Calu3 (cell line): ENCODE results near the gene WWTR1. TPM values are rescaled to one million over a fixed set of nuclear protein-coding genes. Genes with fewer than 3 reads are reported as not detected.

Source experiments
- BruUV-seq: library from RNA; stranded (reverse); fragments of 400-500 nt; replicated peaks from 2 replicates; lab custom pipeline; 2021; lab: Mats Ljungman, UMichigan
- CTCF ChIA-PET: fragments of 300-600 bp; sonication (Branson Sonifier 250); formaldehyde crosslinking; loops from one replicate; lab custom pipeline; 2022; ENCODE audit warnings: antibody characterized with exemption; lab: Charles Lee
- DNase-seq: peaks from one replicate; pipeline ENCODE4 v3.0.0; 2022
- H3K27ac Mint-ChIP-seq: one replicate; pipeline ENCODE4 v1.8.0; 2022; ENCODE audit warnings: mixed read lengths; ENCODE audit not compliant: unreplicated experiment
- H3K27me3 Mint-ChIP-seq: one replicate; pipeline ENCODE4 v1.8.0; 2022; ENCODE audit warnings: mixed read lengths; ENCODE audit not compliant: unreplicated experiment
- H3K36me3 Mint-ChIP-seq: one replicate; pipeline ENCODE4 v1.8.0; 2022; ENCODE audit warnings: mild to moderate bottlenecking, moderate library complexity, mixed read lengths; ENCODE audit not compliant: insufficient read depth, unreplicated experiment
- H3K4me1 Mint-ChIP-seq: one replicate; pipeline ENCODE4 v1.8.0; 2022; ENCODE audit warnings: mild to moderate bottlenecking, low read depth, mixed read lengths; ENCODE audit not compliant: unreplicated experiment
- H3K4me3 Mint-ChIP-seq: one replicate; pipeline ENCODE4 v1.8.0; 2022; ENCODE audit warnings: mild to moderate bottlenecking, low read depth, moderate library complexity, mixed read lengths; ENCODE audit not compliant: unreplicated experiment
- H3K9me3 Mint-ChIP-seq: one replicate; pipeline ENCODE4 v1.8.0; 2022; ENCODE audit warnings: low read depth, mixed read lengths; ENCODE audit not compliant: unreplicated experiment
- intact Hi-C: fragments of 100-400 bp; cut with micrococcal nuclease; formaldehyde crosslinking; loops from one replicate; pipeline ENCODE4 v1.10.0; 2022; ENCODE audit not compliant: unreplicated experiment
- total RNA-seq: library from RNA; stranded (reverse); gene quantifications from 2 replicates; pipeline ENCODE4 v1.2.3, GENCODE V29; 2022
- TF ChIP-seq, protein P1 (sequence below): fragments of 200-600 bp; IDR thresholded peaks from one replicate; pipeline ENCODE4 v1.8.0; 2022; ENCODE audit warnings: antibody characterized with exemption; ENCODE audit not compliant: unreplicated experiment

Gene WWTR1
- total RNA-seq, 1 experiment from 2014 or later = 269 TPM

DNA sequence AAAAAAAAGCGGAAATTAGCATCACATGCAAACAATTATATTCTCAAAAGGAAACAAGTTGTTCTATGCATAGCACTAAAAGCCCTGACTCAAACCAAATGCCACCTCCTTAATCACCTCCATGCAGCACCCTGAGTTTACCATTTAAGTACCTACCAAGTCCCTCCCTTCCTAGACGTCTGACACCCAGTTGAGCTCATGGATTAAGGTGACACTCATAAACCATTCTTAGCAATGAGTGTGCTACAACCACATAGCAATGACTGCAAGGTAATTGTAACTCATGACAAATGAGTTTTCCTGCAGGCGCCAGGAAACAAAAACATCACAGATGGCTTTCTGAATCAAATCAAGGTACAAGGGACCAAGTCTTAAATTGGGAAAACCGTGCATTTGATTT, 32.0 kb downstream of the WWTR1 start:
- Mint-ChIP-seq H3K9me3 (no peaks in the 10 kb centered on the region), H3K4me3 (peak overlapping the region; percentile 27), H3K36me3 (peaks cover 72% of the 10 kb centered on the region), H3K27ac (peak overlapping the region; percentile 81), H3K4me1 (peaks cover 86% of the 10 kb centered on the region), H3K27me3 (no peaks in the 10 kb centered on the region)
- TF ChIP-seq, protein P1, sequence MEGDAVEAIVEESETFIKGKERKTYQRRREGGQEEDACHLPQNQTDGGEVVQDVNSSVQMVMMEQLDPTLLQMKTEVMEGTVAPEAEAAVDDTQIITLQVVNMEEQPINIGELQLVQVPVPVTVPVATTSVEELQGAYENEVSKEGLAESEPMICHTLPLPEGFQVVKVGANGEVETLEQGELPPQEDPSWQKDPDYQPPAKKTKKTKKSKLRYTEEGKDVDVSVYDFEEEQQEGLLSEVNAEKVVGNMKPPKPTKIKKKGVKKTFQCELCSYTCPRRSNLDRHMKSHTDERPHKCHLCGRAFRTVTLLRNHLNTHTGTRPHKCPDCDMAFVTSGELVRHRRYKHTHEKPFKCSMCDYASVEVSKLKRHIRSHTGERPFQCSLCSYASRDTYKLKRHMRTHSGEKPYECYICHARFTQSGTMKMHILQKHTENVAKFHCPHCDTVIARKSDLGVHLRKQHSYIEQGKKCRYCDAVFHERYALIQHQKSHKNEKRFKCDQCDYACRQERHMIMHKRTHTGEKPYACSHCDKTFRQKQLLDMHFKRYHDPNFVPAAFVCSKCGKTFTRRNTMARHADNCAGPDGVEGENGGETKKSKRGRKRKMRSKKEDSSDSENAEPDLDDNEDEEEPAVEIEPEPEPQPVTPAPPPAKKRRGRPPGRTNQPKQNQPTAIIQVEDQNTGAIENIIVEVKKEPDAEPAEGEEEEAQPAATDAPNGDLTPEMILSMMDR = no peak
- intact Hi-C loops = no loop called here
- no TSS peak for BruUV-seq
- CTCF ChIA-PET = interaction anchor here (0.8 to 1.3 kb wide), 3 partner anchors 13 to 23 kb away, joined by 3 to 4 read pairs (median 3); no protein-coding TSS in a partner anchor
- no peak for DNase-seq

DNA sequence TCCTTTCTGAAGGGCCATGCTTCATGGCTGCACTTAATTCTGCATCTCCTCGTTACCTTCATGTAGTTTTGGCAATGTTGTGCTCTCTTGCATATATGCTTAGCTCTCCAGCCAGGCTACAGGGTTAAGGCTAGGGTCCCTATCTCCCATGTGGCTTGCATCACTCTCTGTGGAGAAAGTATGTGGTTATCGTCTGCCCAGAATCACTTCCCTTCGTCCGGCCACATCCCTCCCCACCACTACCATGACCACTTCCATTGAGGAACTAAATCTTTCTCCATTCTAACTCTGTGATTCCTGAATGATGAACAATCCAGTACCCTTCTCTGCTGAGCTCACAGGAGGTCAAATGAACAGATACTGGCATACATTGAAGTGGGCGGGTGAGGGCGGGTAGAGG, 34.0 kb downstream of the WWTR1 start:
- Mint-ChIP-seq H3K27me3 (no peaks in the 10 kb centered on the region), H3K4me1 (peaks cover 87% of the 10 kb centered on the region), H3K4me3 (no peak overlapping the region), H3K36me3 (peaks cover 65% of the 10 kb centered on the region), H3K9me3 (no peaks in the 10 kb centered on the region), H3K27ac (peak overlapping the region; percentile 67)
- no peak for DNase-seq
- no TSS peak for BruUV-seq
- CTCF ChIA-PET = interaction anchor here (0.6 to 1.3 kb wide), 4 partner anchors 13 to 137 kb away, joined by 3 to 5 read pairs (median 4); no protein-coding TSS in a partner anchor
- TF ChIP-seq, protein P1 = no peak
- intact Hi-C loops = loop anchor here (2.0 kb wide), 1 partner anchor 15 kb away; no protein-coding TSS in a partner anchor

- intact Hi-C loops = loop anchor here (2.0 kb wide), 1 partner anchor 17 kb away; no protein-coding TSS in a partner anchor
- H3K9me3 Mint-ChIP-seq = no peaks in the 10 kb centered on the region
- H3K4me3 Mint-ChIP-seq = peak overlapping the region; percentile 33
- H3K4me1 Mint-ChIP-seq = peaks cover 85% of the 10 kb centered on the region
- CTCF ChIA-PET = interaction anchor here (0.6 to 1.1 kb wide), 6 partner anchors 9 to 53 kb away, joined by 3 to 5 read pairs (median 4); no protein-coding TSS in a partner anchor
- no peaks in the 10 kb centered on the region for H3K27me3 Mint-ChIP-seq
- peak overlapping the region; percentile 67 for H3K27ac Mint-ChIP-seq
- peaks cover 51% of the 10 kb centered on the region for H3K36me3 Mint-ChIP-seq
- TF ChIP-seq, protein P1 = no peak
- DNase-seq = peak; percentile 46
- BruUV-seq = no TSS peak
Measured at GRCh38 chr3:149621218-149622005, 36.4 kb downstream of the WWTR1 start.

DNA sequence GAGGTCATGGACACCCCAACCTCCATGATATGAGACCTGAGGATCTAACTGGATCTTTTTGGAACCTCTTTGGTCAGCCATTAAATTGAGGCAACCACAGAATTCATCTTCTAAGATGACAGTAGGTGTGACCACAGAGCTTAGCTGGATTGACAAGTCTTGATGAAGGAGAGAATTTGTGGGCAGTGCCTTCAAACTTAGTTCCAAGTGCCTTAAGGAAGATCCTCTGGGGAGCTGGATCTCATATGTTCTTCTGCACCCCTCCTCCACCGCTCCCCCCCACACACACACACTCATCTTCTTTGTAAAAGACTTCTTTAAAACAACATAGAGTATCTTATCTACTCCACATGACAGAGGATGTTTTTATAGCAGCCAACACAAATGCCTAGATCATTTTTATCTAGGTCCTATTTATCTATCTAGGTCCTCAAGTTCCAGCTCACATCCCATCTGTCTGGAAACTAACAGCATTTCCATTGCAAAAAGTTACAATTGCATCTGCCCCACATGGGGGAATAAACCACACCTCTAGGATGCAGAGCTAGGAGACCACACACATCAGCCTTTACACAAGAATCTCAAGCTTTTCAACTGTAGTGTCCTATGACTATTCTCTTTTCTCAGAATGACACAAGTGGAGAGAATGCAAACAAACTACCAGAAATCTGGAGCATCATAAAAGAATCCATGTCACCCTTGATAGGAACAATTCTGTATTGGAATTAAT, 37.4 kb downstream of the WWTR1 start:
- H3K4me1 Mint-ChIP-seq = peaks cover 85% of the 10 kb centered on the region
- no peaks in the 10 kb centered on the region for H3K9me3 Mint-ChIP-seq
- peaks cover 50% of the 10 kb centered on the region for H3K36me3 Mint-ChIP-seq
- no TSS peak for BruUV-seq
- TF ChIP-seq, protein P1 = no peak
- peak overlapping the region; percentile 67 for H3K27ac Mint-ChIP-seq
- peak overlapping the region; percentile 33 for H3K4me3 Mint-ChIP-seq
- H3K27me3 Mint-ChIP-seq = no peaks in the 10 kb centered on the region
- no peak for DNase-seq
- CTCF ChIA-PET = interaction anchor here (0.6 to 1.1 kb wide), 7 partner anchors 11 to 73 kb away, joined by 3 to 7 read pairs (median 4); no protein-coding TSS in a partner anchor
- intact Hi-C loops = no loop called here
